H9 (cell line): ENCODE data around the gene DAB2IP. TPM values are rescaled to one million over a fixed set of nuclear protein-coding genes. Genes with fewer than 3 reads are reported as not detected.

Source experiments
- DNase-seq: peaks from one replicate; pipeline ENCODE4 v3.0.0-alpha.2; 2017
- H2AFZ ChIP-seq: one replicate; pipeline ENCODE4 v1.6.1; 2013; ENCODE audit warnings: mild to moderate bottlenecking, low read length, control low read depth, moderate library complexity
- H2AK5ac ChIP-seq: 2 replicates; pipeline ENCODE4 v1.6.1; 2013; ENCODE audit warnings: low read length, control low read depth, mixed read lengths; ENCODE audit not compliant: insufficient read length
- H2BK120ac ChIP-seq: one replicate; pipeline ENCODE4 v1.6.1; 2013; ENCODE audit warnings: low read depth, mild to moderate bottlenecking, low read length, control low read depth, inconsistent platforms; ENCODE audit not compliant: poor library complexity, severe bottlenecking
- H2BK12ac ChIP-seq: 2 replicates; pipeline ENCODE4 v1.6.1; 2013; ENCODE audit warnings: low read length, control low read depth, mixed read lengths, low read depth; ENCODE audit not compliant: insufficient read length
- H2BK15ac ChIP-seq: 2 replicates; pipeline ENCODE4 v1.6.1; 2013; ENCODE audit warnings: low read depth, low read length, control low read depth
- H2BK20ac ChIP-seq: one replicate; pipeline ENCODE4 v1.6.1; 2013; ENCODE audit warnings: low read depth, mild to moderate bottlenecking, low read length, control low read depth, inconsistent platforms; ENCODE audit not compliant: poor library complexity, severe bottlenecking
- H2BK5ac ChIP-seq: 2 replicates; pipeline ENCODE4 v1.6.1; 2013; ENCODE audit warnings: low read length, control low read depth, mixed read lengths; ENCODE audit not compliant: insufficient read length
- H3K14ac ChIP-seq: 2 replicates; pipeline ENCODE4 v1.6.1; 2013; ENCODE audit warnings: low read length, control low read depth; ENCODE audit not compliant: insufficient read depth
- H3K18ac ChIP-seq: 2 replicates; pipeline ENCODE4 v1.6.1; 2013; ENCODE audit warnings: low read depth, mild to moderate bottlenecking, mixed read lengths, low read length, control low read depth; ENCODE audit not compliant: insufficient read length
- H3K23ac ChIP-seq: 2 replicates; pipeline ENCODE4 v1.6.1; 2013; ENCODE audit warnings: low read length, control low read depth, mixed read lengths, low read depth; ENCODE audit not compliant: insufficient read length
- H3K23me2 ChIP-seq: 2 replicates; pipeline ENCODE4 v1.6.1; 2013; ENCODE audit warnings: low read depth, mild to moderate bottlenecking, mixed read lengths, low read length, control low read depth; ENCODE audit not compliant: insufficient read length, poor library complexity, severe bottlenecking
- H3K27ac ChIP-seq: 2 replicates; pipeline ENCODE4 v1.5.1; 2013; ENCODE audit warnings: low read length, control low read depth, mixed read lengths, low read depth; ENCODE audit not compliant: insufficient read length
- H3K27me3 ChIP-seq: 2 replicates; pipeline ENCODE4 v1.6.1; 2013; ENCODE audit warnings: low read length, control low read depth, inconsistent platforms; ENCODE audit not compliant: insufficient read depth
- H3K4ac ChIP-seq: 2 replicates; pipeline ENCODE4 v1.6.1; 2013; ENCODE audit warnings: low read depth, mild to moderate bottlenecking, control low read depth, inconsistent platforms, low read length, moderate library complexity
- H3K4me1 ChIP-seq: 2 replicates; pipeline ENCODE4 v1.6.1; 2013; ENCODE audit warnings: low read length, control low read depth, inconsistent platforms; ENCODE audit not compliant: insufficient read depth
- H3K4me2 ChIP-seq: 2 replicates; pipeline ENCODE4 v1.6.1; 2013; ENCODE audit warnings: low read length, control low read depth, mixed read lengths; ENCODE audit not compliant: insufficient read length, insufficient read depth
- H3K56ac ChIP-seq: 2 replicates; pipeline ENCODE4 v1.6.1; 2013; ENCODE audit warnings: low read depth, mild to moderate bottlenecking, mixed read lengths, low read length, control low read depth; ENCODE audit not compliant: insufficient read length
- H3K79me1 ChIP-seq: 2 replicates; pipeline ENCODE4 v1.6.1; 2013; ENCODE audit warnings: low read depth, mild to moderate bottlenecking, moderate library complexity, low read length, control low read depth, inconsistent platforms; ENCODE audit not compliant: insufficient read depth, poor library complexity, severe bottlenecking
- H3K79me2 ChIP-seq: 2 replicates; pipeline ENCODE4 v1.6.1; 2013; ENCODE audit warnings: low read length, control low read depth, inconsistent platforms; ENCODE audit not compliant: insufficient read depth
- H3K9ac ChIP-seq: 2 replicates; pipeline ENCODE4 v1.6.1; 2013; ENCODE audit warnings: low read length, control low read depth, mixed read lengths; ENCODE audit not compliant: insufficient read length; ENCODE audit errors: extremely low read depth
- H3K9me3 ChIP-seq: one replicate; pipeline ENCODE4 v1.6.1; 2013; ENCODE audit warnings: low read depth, low read length, inconsistent platforms; ENCODE audit not compliant: control insufficient read depth
- H3T11ph ChIP-seq: one replicate; pipeline ENCODE4 v1.6.1; 2013; ENCODE audit warnings: mild to moderate bottlenecking, low read length, control low read depth, inconsistent platforms
- H4K20me1 ChIP-seq: one replicate; pipeline ENCODE4 v1.6.1; 2013; ENCODE audit not compliant: control insufficient read depth, insufficient read length, insufficient read depth
- H4K5ac ChIP-seq: 2 replicates; pipeline ENCODE4 v1.6.1; 2013; ENCODE audit warnings: low read depth, mild to moderate bottlenecking, mixed read lengths, low read length, control low read depth; ENCODE audit not compliant: insufficient read length
- H4K8ac ChIP-seq: replicated peaks from 2 replicates; pipeline ENCODE4 v1.6.1; 2013; ENCODE audit warnings: low read length, control low read depth, mixed read lengths, low read depth; ENCODE audit not compliant: insufficient read length
- H4K91ac ChIP-seq: 2 replicates; pipeline ENCODE4 v1.6.1; 2013; ENCODE audit warnings: low read depth, mild to moderate bottlenecking, moderate library complexity, mixed read lengths, low read length, control low read depth; ENCODE audit not compliant: insufficient read length
- H3K27ac Mint-ChIP-seq, 3 experiments: 2 replicates in 2 of 3; 3 replicates in 1 of 3; pipeline ENCODE4 v1.8.0; 2020 to 2021; ENCODE audit warnings: mixed read lengths in 3 of 3, mild to moderate bottlenecking in 1 of 3, moderate library complexity in 1 of 3
- H3K27me3 Mint-ChIP-seq: 2 replicates; pipeline ENCODE4 v1.8.0; 2021; ENCODE audit warnings: low read depth, mild to moderate bottlenecking, moderate library complexity, mixed read lengths
- H3K36me3 Mint-ChIP-seq, 3 experiments: 2 replicates in 2 of 3; 3 replicates in 1 of 3; pipeline ENCODE4 v1.8.0; 2020 to 2021; ENCODE audit warnings: low read depth in 3 of 3, mixed read lengths in 3 of 3; ENCODE audit not compliant: insufficient read depth in 1 of 3
- H3K4me1 Mint-ChIP-seq, 2 experiments: 2 replicates each; pipeline ENCODE4 v1.8.0; 2020; ENCODE audit warnings: mixed read lengths in 2 of 2
- H3K4me3 Mint-ChIP-seq, 2 experiments: 2 replicates in 1 of 2; 3 replicates in 1 of 2; pipeline ENCODE4 v1.8.0; 2020 to 2021; ENCODE audit warnings: mild to moderate bottlenecking in 2 of 2, mixed read lengths in 2 of 2, moderate library complexity in 1 of 2
- H3K9me3 Mint-ChIP-seq, 2 experiments: 2 replicates in 1 of 2; 3 replicates in 1 of 2; pipeline ENCODE4 v1.8.0; 2020; ENCODE audit warnings: mild to moderate bottlenecking in 2 of 2, mixed read lengths in 2 of 2, moderate library complexity in 1 of 2
- CTCF ChIP-seq: fragments of 200-600 bp; sonication (generic); conservative IDR thresholded peaks from 3 replicates; pipeline ENCODE4 v1.8.0; 2021; ENCODE audit warnings: antibody characterized with exemption, mild to moderate bottlenecking
- WGBS: extraction: QIAGEN DNeasy Blood & Tissue Kit; methylation state at CpG from one replicate; pipeline ENCODE4 v1.1.7; 2013; ENCODE audit warnings: missing lambda C conversion rate, low lambda C conversion rate, mixed read lengths; ENCODE audit not compliant: insufficient read length; ENCODE audit errors: extremely low coverage; 5-methylcytosine and 5-hydroxymethylcytosine counted together
- total RNA-seq: library from RNA; stranded (reverse); gene quantifications from 2 replicates; pipeline ENCODE4 v1.2.1, GENCODE V29; 2021

DAB2IP gene
- total RNA-seq, 1 experiment from 2014 or later = 22.6 TPM

GRCh38 chr9:121816449-121816817 is 165.0 kb downstream of the DAB2IP start:
- Mint-ChIP-seq H3K4me3 (no peak overlapping the region), H3K36me3 (no peaks in the 10 kb centered on the region), H3K27ac (peak overlapping the region in 1 of 3 experiments; percentile 71; a peak in 2 of 7 replicates), H3K9me3 (peaks cover 0 to 4% of the 10 kb centered on the region in 2 experiments; a peak in 1 of 5 replicates), H3K27me3 (peaks cover 10% of the 10 kb centered on the region), H3K4me1 (peaks cover 57 to 72% of the 10 kb centered on the region in 2 experiments)
- Histone ChIP-seq H3K9ac (no peak overlapping the region), H4K91ac (no peak overlapping the region), H4K20me1 (no peaks in the 10 kb centered on the region), H3K56ac (no peak overlapping the region), H3K27me3 (no peaks in the 10 kb centered on the region), H3K4ac (no peak overlapping the region), H2BK120ac (no peak overlapping the region), H3K18ac (peak overlapping the region; percentile 10), H3K9me3 (no peaks in the 10 kb centered on the region), H3K23ac (peak overlapping the region; percentile 58), H2BK20ac (no peak overlapping the region), H2BK12ac (no peak overlapping the region), H3K4me1 (peaks cover 7% of the 10 kb centered on the region; the same call in 1 of the 2 replicates), H3K27ac (no peak overlapping the region), H4K5ac (no peak overlapping the region), H2BK15ac (no peak overlapping the region), H3T11ph (no peak overlapping the region), H3K14ac (no peak overlapping the region; the same call in 1 of the 2 replicates), H2AFZ (no peak overlapping the region), H2AK5ac (no peak overlapping the region), H3K79me2 (no peaks in the 10 kb centered on the region), H3K23me2 (no peaks in the 10 kb centered on the region), H3K79me1 (no peaks in the 10 kb centered on the region), H2BK5ac (no peak overlapping the region), H3K4me2 (no peak overlapping the region), H4K8ac (no peak overlapping the region)
- DNase-seq = no peak
- no CpG with 5 or more reads among the region's 23 CpGs for WGBS
- no peak for TF ChIP-seq CTCF
